ENCODE measurements around the gene ARHGEF7.
A peak's percentile ranks its signal among the peaks of the same experiment; 100 is the strongest.
"Not testable (repeated sequence)": the region's sequence is repeated elsewhere in the genome, so short reads cannot be mapped to it uniquely, and the experiment has no call there.

Gene ARHGEF7

GRCh38 chr13:111074826-111075225 is 40.3 kb upstream of the ARHGEF7 start:
- no peak for DNase-seq (ENCODE audit: low read depth, low spot score)
- Histone ChIP-seq H3K36me3 (ENCODE audit: insufficient read depth, insufficient read length, low read length) (no peaks in the 10 kb centered on the region), H3K4me3 (ENCODE audit: insufficient read length, low read depth) (no peak overlapping the region), H3K9ac (ENCODE audit: insufficient read length, low read depth) (no peak overlapping the region), H3K9me3 (ENCODE audit: insufficient read depth, low read length) (peaks cover 20% of the 10 kb centered on the region; the same call in 1 of the 2 replicates), H3K27me3 (ENCODE audit: insufficient read depth, insufficient read length) (no peaks in the 10 kb centered on the region), H3K4me1 (ENCODE audit: insufficient read depth, insufficient read length) (no peaks in the 10 kb centered on the region)
- no peak for TF ChIP-seq YY1 (IDR thresholded peaks at IDR 0.05; ENCODE audit: insufficient read depth, insufficient read length)

GRCh38 chr13:111076155-111077013 is 38.7 kb upstream of the ARHGEF7 start:
- H3K9ac ChIP-seq (ENCODE audit: insufficient read length, low read depth) = no peak overlapping the region
- H3K27me3 ChIP-seq (ENCODE audit: insufficient read depth, insufficient read length) = no peaks in the 10 kb centered on the region
- DNase-seq (ENCODE audit: low read depth, low spot score) = no peak
- no peaks in the 10 kb centered on the region for H3K36me3 ChIP-seq (ENCODE audit: insufficient read depth, insufficient read length, low read length)
- no peaks in the 10 kb centered on the region for H3K4me1 ChIP-seq (ENCODE audit: insufficient read depth, insufficient read length)
- no peak for TF ChIP-seq SUZ12 (IDR thresholded peaks at IDR 0.05; ENCODE audit: extremely low read depth, insufficient read depth, insufficient read length)
- TF ChIP-seq YY1 (IDR thresholded peaks at IDR 0.05; ENCODE audit: insufficient read depth, insufficient read length) = no peak
- no peak for TF ChIP-seq ZNF274 (IDR thresholded peaks at IDR 0.05; ENCODE audit: low read depth, low read length)
- peaks cover 12% of the 10 kb centered on the region; the same call in 1 of the 2 replicates for H3K9me3 ChIP-seq (ENCODE audit: insufficient read depth, low read length)
- H3K4me3 ChIP-seq (ENCODE audit: insufficient read length, low read depth) = no peak overlapping the region

DNA sequence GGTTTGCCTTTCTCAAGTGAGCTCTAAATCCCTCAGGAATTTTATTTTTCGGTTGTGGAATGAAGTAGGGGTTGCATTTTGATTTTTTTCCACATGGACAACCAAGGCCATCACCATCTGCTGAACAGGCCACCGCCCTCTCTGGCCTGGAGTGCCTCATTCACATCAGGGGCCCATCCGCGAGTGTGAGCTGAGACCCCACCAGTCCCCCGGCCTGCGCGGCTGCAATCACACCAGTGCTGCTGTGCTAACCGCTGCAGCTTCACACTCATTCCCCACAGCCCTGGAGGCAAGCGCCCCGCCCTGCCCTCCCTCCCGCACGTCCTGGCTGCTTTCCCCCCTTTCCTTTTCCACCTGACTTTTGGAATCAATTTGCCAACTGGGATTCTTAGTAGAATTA is 35.7 kb upstream of the ARHGEF7 start:
- H3K27me3 ChIP-seq (ENCODE audit: insufficient read depth, insufficient read length) = no peaks in the 10 kb centered on the region
- TF ChIP-seq ZNF274 (IDR thresholded peaks at IDR 0.05; ENCODE audit: low read depth, low read length) = no peak
- no peak for TF ChIP-seq YY1 (IDR thresholded peaks at IDR 0.05; ENCODE audit: insufficient read depth, insufficient read length)
- TF ChIP-seq SUZ12 (IDR thresholded peaks at IDR 0.05; ENCODE audit: extremely low read depth, insufficient read depth, insufficient read length) = no peak
- peaks cover under 1% of the 10 kb centered on the region; the same call in 1 of the 2 replicates for H3K9me3 ChIP-seq (ENCODE audit: insufficient read depth, low read length)
- H3K36me3 ChIP-seq (ENCODE audit: insufficient read depth, insufficient read length, low read length) = no peaks in the 10 kb centered on the region
- no peak for DNase-seq (ENCODE audit: low read depth, low spot score)
- no peaks in the 10 kb centered on the region for H3K4me1 ChIP-seq (ENCODE audit: insufficient read depth, insufficient read length)
- no peak overlapping the region for H3K4me3 ChIP-seq (ENCODE audit: insufficient read length, low read depth)
- H3K9ac ChIP-seq (ENCODE audit: insufficient read length, low read depth) = no peak overlapping the region

DNA sequence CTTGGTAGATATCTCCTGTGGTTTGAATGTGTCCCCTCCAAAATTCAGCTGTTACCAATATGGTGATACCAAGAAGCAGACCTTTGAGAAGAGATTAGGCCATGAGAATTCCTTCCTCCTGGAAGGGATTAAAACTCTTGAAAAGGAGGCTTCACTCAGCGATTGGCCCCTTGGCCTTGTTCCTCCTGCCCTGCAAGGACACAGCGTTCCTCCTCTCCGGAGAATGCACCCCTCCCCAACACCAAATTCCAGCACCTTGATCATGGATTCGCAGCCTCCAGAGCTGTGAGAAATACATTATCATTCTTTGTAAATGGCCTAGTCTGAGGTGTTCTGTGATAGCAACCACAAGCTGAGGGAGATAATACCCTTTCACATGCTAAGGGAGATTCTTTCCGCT is 34.5 kb upstream of the ARHGEF7 start:
- H3K9ac ChIP-seq (ENCODE audit: insufficient read length, low read depth) = no peak overlapping the region
- no peaks in the 10 kb centered on the region for H3K4me1 ChIP-seq (ENCODE audit: insufficient read depth, insufficient read length)
- H3K36me3 ChIP-seq (ENCODE audit: insufficient read depth, insufficient read length, low read length) = no peaks in the 10 kb centered on the region
- no peak for TF ChIP-seq YY1 (IDR thresholded peaks at IDR 0.05; ENCODE audit: insufficient read depth, insufficient read length)
- no peak for TF ChIP-seq SUZ12 (IDR thresholded peaks at IDR 0.05; ENCODE audit: extremely low read depth, insufficient read depth, insufficient read length)
- TF ChIP-seq ZNF274 (IDR thresholded peaks at IDR 0.05; ENCODE audit: low read depth, low read length) = no peak
- peak; percentile 75 for DNase-seq (ENCODE audit: low read depth, low spot score)
- H3K27me3 ChIP-seq (ENCODE audit: insufficient read depth, insufficient read length) = no peaks in the 10 kb centered on the region
- H3K9me3 ChIP-seq (ENCODE audit: insufficient read depth, low read length) = no peaks in the 10 kb centered on the region
- H3K4me3 ChIP-seq (ENCODE audit: insufficient read length, low read depth) = no peak overlapping the region

- no peak overlapping the region for H3K4me3 ChIP-seq (ENCODE audit: insufficient read length, low read depth)
- no peak for TF ChIP-seq SUZ12 (IDR thresholded peaks at IDR 0.05; ENCODE audit: extremely low read depth, insufficient read depth, insufficient read length)
- no peak for TF ChIP-seq YY1 (IDR thresholded peaks at IDR 0.05; ENCODE audit: insufficient read depth, insufficient read length)
- no peak for TF ChIP-seq ZNF274 (IDR thresholded peaks at IDR 0.05; ENCODE audit: low read depth, low read length)
- H3K9ac ChIP-seq (ENCODE audit: insufficient read length, low read depth) = no peak overlapping the region
- H3K9me3 ChIP-seq (ENCODE audit: insufficient read depth, low read length) = no peaks in the 10 kb centered on the region
- no peaks in the 10 kb centered on the region for H3K4me1 ChIP-seq (ENCODE audit: insufficient read depth, insufficient read length)
- DNase-seq (ENCODE audit: low read depth, low spot score) = no peak
- H3K27me3 ChIP-seq (ENCODE audit: insufficient read depth, insufficient read length) = no peaks in the 10 kb centered on the region
- no peaks in the 10 kb centered on the region for H3K36me3 ChIP-seq (ENCODE audit: insufficient read depth, insufficient read length, low read length)
These were observed 32.9 kb upstream of the ARHGEF7 start for GRCh38 chr13:111082240-111082639.

- not testable (repeated sequence) for H3K4me3 ChIP-seq (ENCODE audit: insufficient read length, low read depth); DNase-seq (ENCODE audit: low read depth, low spot score); H3K36me3 ChIP-seq (ENCODE audit: insufficient read depth, insufficient read length, low read length); H3K4me1 ChIP-seq (ENCODE audit: insufficient read depth, insufficient read length); H3K9ac ChIP-seq (ENCODE audit: insufficient read length, low read depth); H3K27me3 ChIP-seq (ENCODE audit: insufficient read depth, insufficient read length); H3K9me3 ChIP-seq (ENCODE audit: insufficient read depth, low read length)
These were observed 32.3 kb upstream of the ARHGEF7 start for GRCh38 chr13:111082769-111083168.

GRCh38 chr13:111083693-111084092 is 31.4 kb upstream of the ARHGEF7 start:
- H3K9ac ChIP-seq (ENCODE audit: insufficient read length, low read depth); H3K36me3 ChIP-seq (ENCODE audit: insufficient read depth, insufficient read length, low read length); H3K27me3 ChIP-seq (ENCODE audit: insufficient read depth, insufficient read length); DNase-seq (ENCODE audit: low read depth, low spot score); H3K4me1 ChIP-seq (ENCODE audit: insufficient read depth, insufficient read length); H3K9me3 ChIP-seq (ENCODE audit: insufficient read depth, low read length); H3K4me3 ChIP-seq (ENCODE audit: insufficient read length, low read depth): not testable (repeated sequence)

GRCh38 chr13:111090169-111090568 is 24.9 kb upstream of the ARHGEF7 start:
- TF ChIP-seq ZNF274 (IDR thresholded peaks at IDR 0.05; ENCODE audit: low read depth, low read length) (no peak), SUZ12 (IDR thresholded peaks at IDR 0.05; ENCODE audit: extremely low read depth, insufficient read depth, insufficient read length) (no peak), YY1 (IDR thresholded peaks at IDR 0.05; ENCODE audit: insufficient read depth, insufficient read length) (no peak)
- H3K4me3 ChIP-seq (ENCODE audit: insufficient read length, low read depth) = no peak overlapping the region

More at GRCh38 chr13:111090169-111090568, 24.9 kb upstream of the ARHGEF7 start:
- Histone ChIP-seq H3K9ac (ENCODE audit: insufficient read length, low read depth) (no peak overlapping the region), H3K36me3 (ENCODE audit: insufficient read depth, insufficient read length, low read length) (no peaks in the 10 kb centered on the region), H3K9me3 (ENCODE audit: insufficient read depth, low read length) (no peaks in the 10 kb centered on the region), H3K4me1 (ENCODE audit: insufficient read depth, insufficient read length) (no peaks in the 10 kb centered on the region), H3K27me3 (ENCODE audit: insufficient read depth, insufficient read length) (no peaks in the 10 kb centered on the region)
- DNase-seq (ENCODE audit: low read depth, low spot score) = no peak
